SK-N-SH treated with all-trans-retinoic acid at 6 μM for 48 hours (cell line): Measurements from ENCODE around the gene CNTN2.

Experiments used
- ATAC-seq: fragments of 200-7000 bp; cut with Tn5 transposase; 3 replicates; pipeline ENCODE4 v1.9.1; 2020; ENCODE audit warnings: mild to moderate bottlenecking, moderate library complexity
- ARNTL ChIP-seq: fragments of 450-650 bp; formaldehyde crosslinking; IDR thresholded peaks from 2 replicates; pipeline ENCODE4 v1.5.0; 2020; ENCODE audit warnings: low read depth, mild to moderate bottlenecking, moderate library complexity, borderline replicate concordance
- BACH2 ChIP-seq: fragments of 250-450 bp; sonication (Bioruptor Pico); IDR thresholded peaks from 2 replicates; pipeline ENCODE4 v1.9.0; 2021; ENCODE audit warnings: mild to moderate bottlenecking, borderline replicate concordance
- CREB5 ChIP-seq: fragments of 250-450 bp; sonication (Bioruptor Pico); IDR thresholded peaks from 2 replicates; pipeline ENCODE4 v1.5.1; 2020; ENCODE audit warnings: low read depth, mild to moderate bottlenecking, moderate library complexity
- CSDC2 ChIP-seq: fragments of 250-450 bp; sonication (Bioruptor Pico); IDR thresholded peaks from 2 replicates; pipeline ENCODE4 v1.5.0; 2020; ENCODE audit warnings: mild to moderate bottlenecking, moderate library complexity
- ESRRG ChIP-seq: fragments of 250-450 bp; sonication (Bioruptor Pico); IDR thresholded peaks from 2 replicates; pipeline ENCODE4 v1.6.1; 2021; ENCODE audit warnings: mild to moderate bottlenecking
- GLIS3 ChIP-seq: fragments of 250-450 bp; sonication (Bioruptor Pico); IDR thresholded peaks from 2 replicates; pipeline ENCODE4 v1.5.0; 2020; ENCODE audit warnings: mild to moderate bottlenecking, moderate library complexity
- ISL1 ChIP-seq: fragments of 250-450 bp; sonication (Bioruptor Pico); IDR thresholded peaks from 2 replicates; pipeline ENCODE4 v2.1.2; 2022; ENCODE audit warnings: mild to moderate bottlenecking, moderate library complexity
- OSR1 ChIP-seq: fragments of 250-450 bp; sonication (Bioruptor Pico); IDR thresholded peaks from 2 replicates; pipeline ENCODE4 v1.8.0; 2022; ENCODE audit warnings: moderate library complexity, mild to moderate bottlenecking, inconsistent platforms
- POU6F1 ChIP-seq: fragments of 250-450 bp; sonication (Bioruptor Pico); IDR thresholded peaks from 2 replicates; pipeline ENCODE4 v1.8.0; 2021; ENCODE audit warnings: low read depth, mild to moderate bottlenecking, moderate library complexity, borderline replicate concordance
- RARB ChIP-seq: fragments of 250-450 bp; sonication (Bioruptor Pico); IDR thresholded peaks from 2 replicates; pipeline ENCODE4 v1.8.0; 2021; ENCODE audit warnings: mild to moderate bottlenecking, moderate library complexity
- SNAI2 ChIP-seq: fragments of 250-450 bp; sonication (Bioruptor Pico); IDR thresholded peaks from 2 replicates; pipeline ENCODE4 v1.5.0; 2020; ENCODE audit warnings: mild to moderate bottlenecking, moderate library complexity
- TCF4 ChIP-seq: fragments of 250-450 bp; sonication (Bioruptor Pico); IDR thresholded peaks from 2 replicates; pipeline ENCODE4 v1.8.0; 2021; ENCODE audit warnings: mild to moderate bottlenecking, moderate library complexity, borderline replicate concordance
- TOX ChIP-seq: fragments of 250-450 bp; sonication (Bioruptor Pico); IDR thresholded peaks from 2 replicates; pipeline ENCODE4 v1.8.0; 2021; ENCODE audit warnings: mild to moderate bottlenecking, moderate library complexity, borderline replicate concordance
- ZC3H10 ChIP-seq: fragments of 250-450 bp; sonication (Bioruptor Pico); IDR thresholded peaks from 2 replicates; pipeline ENCODE4 v1.5.1; 2021; ENCODE audit warnings: mild to moderate bottlenecking, moderate library complexity
- ZFP3 ChIP-seq: fragments of 250-450 bp; sonication (Bioruptor Pico); IDR thresholded peaks from 2 replicates; pipeline ENCODE4 v1.5.0; 2020; ENCODE audit warnings: mild to moderate bottlenecking, moderate library complexity
- ZFP30 ChIP-seq: fragments of 450-650 bp; formaldehyde crosslinking; IDR thresholded peaks from 2 replicates; pipeline ENCODE4 v1.5.0; 2022; ENCODE audit warnings: mild to moderate bottlenecking, moderate library complexity
- ZNF565 ChIP-seq: fragments of 450-650 bp; formaldehyde crosslinking; conservative IDR thresholded peaks from 2 replicates; pipeline ENCODE4 v1.5.0; 2020; ENCODE audit warnings: low read depth, mild to moderate bottlenecking, moderate library complexity
- ZNF70 ChIP-seq: fragments of 450-650 bp; formaldehyde crosslinking; IDR thresholded peaks from 2 replicates; pipeline ENCODE4 v1.5.0; 2020; ENCODE audit warnings: mild to moderate bottlenecking, moderate library complexity
- ZNF8 ChIP-seq: fragments of 450-650 bp; formaldehyde crosslinking; IDR thresholded peaks from 2 replicates; pipeline ENCODE4 v1.5.0; 2020; ENCODE audit warnings: mild to moderate bottlenecking, moderate library complexity
- TF ChIP-seq, protein P1 (sequence below): fragments of 250-450 bp; sonication (Bioruptor Pico); IDR thresholded peaks from 2 replicates; pipeline ENCODE4 v1.8.0; 2020; ENCODE audit warnings: mild to moderate bottlenecking, moderate library complexity, borderline replicate concordance
- TF ChIP-seq, protein P2 (sequence below): fragments of 250-450 bp; sonication (Bioruptor Pico); IDR thresholded peaks from 2 replicates; pipeline ENCODE4 v1.5.1; 2021; ENCODE audit warnings: mild to moderate bottlenecking, moderate library complexity

Gene CNTN2

DNA sequence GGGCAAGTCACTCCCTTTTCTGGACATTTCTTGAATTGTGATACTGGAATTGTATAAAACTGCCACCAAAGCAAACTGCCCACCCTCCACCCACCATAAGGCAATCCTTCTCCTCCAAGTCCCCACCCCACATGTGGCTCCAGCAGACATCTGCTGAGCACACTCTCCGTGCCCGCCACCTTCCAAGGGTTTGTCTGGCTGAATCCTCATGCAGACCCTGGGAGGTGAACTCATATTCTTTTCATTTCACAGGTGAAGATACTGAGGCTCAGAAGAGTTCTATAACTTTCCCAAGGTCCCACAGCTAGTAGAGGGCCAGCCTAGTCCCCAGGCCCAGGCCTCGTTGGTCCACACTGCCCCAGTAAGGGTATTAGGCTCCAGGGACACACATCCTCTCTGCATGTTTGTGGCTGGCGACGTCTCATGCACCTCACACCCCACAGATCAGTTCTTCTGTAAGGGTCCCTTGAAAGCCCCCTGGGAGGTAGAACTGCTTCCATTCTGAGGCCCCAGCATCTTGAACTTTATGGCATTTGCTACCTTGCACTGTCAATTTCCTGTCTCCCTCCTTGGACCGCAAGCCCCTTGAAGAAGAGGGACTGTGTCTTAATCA is 14.1 kb downstream of the CNTN2 start:
- no peak for ATAC-seq
- TF ChIP-seq OSR1 (no peak), TOX (no peak), ESRRG (no peak), POU6F1 (CRISPR knock-in tag) (no peak), CREB5 (CRISPR knock-in tag) (no peak), ISL1 (no peak), ZNF70 (no peak), GLIS3 (no peak), ZC3H10 (CRISPR knock-in tag) (no peak), ZNF565 (CRISPR knock-in tag) (no peak), ZNF8 (CRISPR knock-in tag) (no peak), CSDC2 (CRISPR knock-in tag) (no peak), TCF4 (CRISPR knock-in tag) (no peak), SNAI2 (CRISPR knock-in tag) (no peak), ZFP3 (CRISPR knock-in tag) (no peak), BACH2 (CRISPR knock-in tag) (no peak)
- TF ChIP-seq, protein P1, sequence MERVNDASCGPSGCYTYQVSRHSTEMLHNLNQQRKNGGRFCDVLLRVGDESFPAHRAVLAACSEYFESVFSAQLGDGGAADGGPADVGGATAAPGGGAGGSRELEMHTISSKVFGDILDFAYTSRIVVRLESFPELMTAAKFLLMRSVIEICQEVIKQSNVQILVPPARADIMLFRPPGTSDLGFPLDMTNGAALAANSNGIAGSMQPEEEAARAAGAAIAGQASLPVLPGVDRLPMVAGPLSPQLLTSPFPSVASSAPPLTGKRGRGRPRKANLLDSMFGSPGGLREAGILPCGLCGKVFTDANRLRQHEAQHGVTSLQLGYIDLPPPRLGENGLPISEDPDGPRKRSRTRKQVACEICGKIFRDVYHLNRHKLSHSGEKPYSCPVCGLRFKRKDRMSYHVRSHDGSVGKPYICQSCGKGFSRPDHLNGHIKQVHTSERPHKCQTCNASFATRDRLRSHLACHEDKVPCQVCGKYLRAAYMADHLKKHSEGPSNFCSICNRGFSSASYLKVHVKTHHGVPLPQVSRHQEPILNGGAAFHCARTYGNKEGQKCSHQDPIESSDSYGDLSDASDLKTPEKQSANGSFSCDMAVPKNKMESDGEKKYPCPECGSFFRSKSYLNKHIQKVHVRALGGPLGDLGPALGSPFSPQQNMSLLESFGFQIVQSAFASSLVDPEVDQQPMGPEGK (CRISPR knock-in tag), result no peak

DNA sequence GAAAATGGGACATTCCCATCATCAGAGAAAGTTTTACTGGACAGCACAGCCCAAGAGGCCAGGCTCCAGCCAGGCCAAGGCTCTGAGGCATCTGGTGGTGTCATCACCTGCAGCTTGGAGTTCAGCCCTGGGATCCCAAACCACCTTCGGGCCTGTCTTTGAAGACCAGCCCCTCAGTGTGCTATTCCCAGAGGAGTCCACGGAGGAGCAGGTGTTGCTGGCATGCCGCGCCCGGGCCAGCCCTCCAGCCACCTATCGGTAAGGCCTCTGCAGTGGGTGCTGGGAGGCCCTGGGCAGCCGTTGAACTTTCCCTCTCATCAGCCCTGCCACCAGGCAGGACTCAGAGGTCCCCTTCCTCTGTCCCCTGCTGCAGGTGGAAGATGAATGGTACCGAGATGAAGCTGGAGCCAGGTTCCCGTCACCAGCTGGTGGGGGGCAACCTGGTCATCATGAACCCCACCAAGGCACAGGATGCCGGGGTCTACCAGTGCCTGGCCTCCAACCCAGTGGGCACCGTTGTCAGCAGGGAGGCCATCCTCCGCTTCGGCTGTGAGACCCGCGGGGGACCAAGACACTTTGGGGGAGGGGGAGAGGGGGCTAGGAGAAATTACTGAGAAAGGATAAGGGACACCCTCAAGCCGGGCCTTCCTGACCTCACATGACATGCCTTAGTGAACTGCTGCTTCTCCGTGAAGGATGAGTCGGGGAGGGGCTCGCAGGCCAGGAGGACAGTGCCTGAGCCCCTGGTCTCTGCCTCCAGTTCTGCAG is 15.0 kb downstream of the CNTN2 start:
- no peak for ATAC-seq
- TF ChIP-seq RARB (CRISPR knock-in tag) (no peak), ISL1 (no peak), POU6F1 (CRISPR knock-in tag) (no peak)

DNA sequence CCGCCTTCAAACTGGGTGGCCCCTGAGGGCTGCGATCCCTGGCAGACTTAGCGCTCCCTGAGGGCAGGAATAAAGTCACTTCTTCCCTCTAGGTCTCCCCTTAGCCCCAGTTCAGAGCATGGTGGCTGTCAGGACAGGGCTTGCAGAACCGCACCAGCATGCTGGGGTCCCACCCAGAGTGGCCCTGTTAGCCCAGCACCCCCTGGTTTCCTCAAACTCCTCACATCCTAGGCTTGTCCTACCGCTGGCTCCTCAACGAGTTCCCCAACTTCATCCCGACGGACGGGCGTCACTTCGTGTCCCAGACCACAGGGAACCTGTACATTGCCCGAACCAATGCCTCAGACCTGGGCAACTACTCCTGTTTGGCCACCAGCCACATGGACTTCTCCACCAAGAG is 15.8 kb downstream of the CNTN2 start:
- ATAC-seq, result no peak
- TF ChIP-seq CSDC2 (CRISPR knock-in tag), result no peak
- TF ChIP-seq ARNTL (CRISPR knock-in tag), result no peak
- TF ChIP-seq ZFP30, result no peak
- no peak for TF ChIP-seq BACH2 (CRISPR knock-in tag)
- TF ChIP-seq ESRRG, result no peak
- TF ChIP-seq, protein P2, sequence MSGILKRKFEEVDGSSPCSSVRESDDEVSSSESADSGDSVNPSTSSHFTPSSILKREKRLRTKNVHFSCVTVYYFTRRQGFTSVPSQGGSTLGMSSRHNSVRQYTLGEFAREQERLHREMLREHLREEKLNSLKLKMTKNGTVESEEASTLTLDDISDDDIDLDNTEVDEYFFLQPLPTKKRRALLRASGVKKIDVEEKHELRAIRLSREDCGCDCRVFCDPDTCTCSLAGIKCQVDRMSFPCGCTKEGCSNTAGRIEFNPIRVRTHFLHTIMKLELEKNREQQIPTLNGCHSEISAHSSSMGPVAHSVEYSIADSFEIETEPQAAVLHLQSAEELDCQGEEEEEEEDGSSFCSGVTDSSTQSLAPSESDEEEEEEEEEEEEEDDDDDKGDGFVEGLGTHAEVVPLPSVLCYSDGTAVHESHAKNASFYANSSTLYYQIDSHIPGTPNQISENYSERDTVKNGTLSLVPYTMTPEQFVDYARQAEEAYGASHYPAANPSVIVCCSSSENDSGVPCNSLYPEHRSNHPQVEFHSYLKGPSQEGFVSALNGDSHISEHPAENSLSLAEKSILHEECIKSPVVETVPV (CRISPR knock-in tag), result no peak
- no peak for TF ChIP-seq ZNF8 (CRISPR knock-in tag)
- TF ChIP-seq ISL1, result no peak
- no peak for TF ChIP-seq GLIS3
- TF ChIP-seq ZNF565 (CRISPR knock-in tag), result no peak
- TF ChIP-seq TCF4 (CRISPR knock-in tag), result no peak
